ENCODE results near the gene ICAM2. TPM values are rescaled to one million over a fixed set of nuclear protein-coding genes. Genes with fewer than 3 reads are reported as not detected.
"Not testable (repeated sequence)": the region's sequence is repeated elsewhere in the genome, so short reads cannot be mapped to it uniquely, and the experiment has no call there.

Gene ICAM2
- total RNA-seq, 2 donors from 2014 or later, result 16.2 to 16.3 TPM

DNA sequence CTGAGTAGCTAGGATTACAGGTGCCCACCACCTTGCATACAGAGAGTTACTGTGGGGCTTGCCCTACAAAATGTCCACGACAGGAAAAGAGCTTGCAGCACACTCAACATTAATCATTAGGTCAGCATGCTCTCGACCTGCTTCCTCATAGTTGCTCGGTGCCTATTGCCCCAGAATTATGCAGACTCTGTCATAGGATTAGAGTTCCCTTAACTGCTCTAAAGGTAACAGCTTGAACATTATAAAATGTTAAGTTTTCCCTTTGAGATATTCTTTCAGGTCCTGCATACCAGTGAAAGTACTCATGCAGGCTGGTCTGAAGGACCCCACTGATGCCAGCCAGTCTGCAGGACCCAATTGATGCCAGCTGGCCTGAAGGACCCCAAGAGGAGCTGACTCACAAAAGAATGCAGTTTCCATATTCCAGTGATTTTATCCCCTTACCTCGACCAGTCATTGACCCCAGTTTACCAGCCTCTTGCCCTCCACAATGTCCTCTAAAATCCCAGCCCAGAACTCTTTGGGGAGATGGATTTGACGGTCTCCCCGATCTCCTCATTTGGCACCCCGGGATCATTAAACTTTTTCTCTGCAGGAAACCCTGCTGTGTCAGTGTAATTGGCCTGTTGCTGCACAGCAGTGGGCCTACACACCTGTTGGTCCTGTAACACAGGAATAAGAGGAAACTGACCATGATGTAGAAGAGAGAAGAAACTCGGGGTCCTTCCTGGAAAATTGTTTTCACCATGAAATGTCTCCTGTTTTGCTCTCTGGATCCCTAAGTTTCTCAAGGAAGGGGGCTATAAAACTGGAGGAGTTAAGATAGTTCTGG is 10.6 kb downstream of the ICAM2 start:
- no peak for ATAC-seq
- H3K4me3 ChIP-seq, result no peak overlapping the region
- TF ChIP-seq, protein P1, sequence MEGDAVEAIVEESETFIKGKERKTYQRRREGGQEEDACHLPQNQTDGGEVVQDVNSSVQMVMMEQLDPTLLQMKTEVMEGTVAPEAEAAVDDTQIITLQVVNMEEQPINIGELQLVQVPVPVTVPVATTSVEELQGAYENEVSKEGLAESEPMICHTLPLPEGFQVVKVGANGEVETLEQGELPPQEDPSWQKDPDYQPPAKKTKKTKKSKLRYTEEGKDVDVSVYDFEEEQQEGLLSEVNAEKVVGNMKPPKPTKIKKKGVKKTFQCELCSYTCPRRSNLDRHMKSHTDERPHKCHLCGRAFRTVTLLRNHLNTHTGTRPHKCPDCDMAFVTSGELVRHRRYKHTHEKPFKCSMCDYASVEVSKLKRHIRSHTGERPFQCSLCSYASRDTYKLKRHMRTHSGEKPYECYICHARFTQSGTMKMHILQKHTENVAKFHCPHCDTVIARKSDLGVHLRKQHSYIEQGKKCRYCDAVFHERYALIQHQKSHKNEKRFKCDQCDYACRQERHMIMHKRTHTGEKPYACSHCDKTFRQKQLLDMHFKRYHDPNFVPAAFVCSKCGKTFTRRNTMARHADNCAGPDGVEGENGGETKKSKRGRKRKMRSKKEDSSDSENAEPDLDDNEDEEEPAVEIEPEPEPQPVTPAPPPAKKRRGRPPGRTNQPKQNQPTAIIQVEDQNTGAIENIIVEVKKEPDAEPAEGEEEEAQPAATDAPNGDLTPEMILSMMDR (IDR thresholded peaks at IDR 0.05), result no peak
- TF ChIP-seq POLR2A (IDR thresholded peaks at IDR 0.05), result no peak

DNA sequence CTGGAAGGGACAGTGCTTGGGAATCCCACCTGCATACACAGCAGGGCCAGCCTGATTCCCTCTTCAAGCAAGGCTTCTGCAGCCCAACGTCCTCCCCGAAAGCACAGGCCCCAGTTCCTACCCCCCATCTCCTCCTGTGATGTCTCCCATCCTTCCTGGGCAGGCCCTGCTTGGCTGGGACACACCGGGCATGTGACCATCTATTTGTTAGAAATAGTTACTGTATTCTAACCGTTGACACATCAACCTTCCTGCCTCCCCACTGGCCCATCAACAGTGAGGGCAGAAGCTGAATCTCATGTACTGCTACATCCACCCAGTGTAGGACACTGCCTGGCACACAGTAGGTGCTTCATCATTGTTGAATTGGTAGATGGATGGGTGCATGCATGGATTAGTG is 11.6 kb downstream of the ICAM2 start:
- intact Hi-C loops (cut with DNase I), result no loop called here
- H3K9me3 ChIP-seq, result no peaks in the 10 kb centered on the region
- TF ChIP-seq, protein P1 (IDR thresholded peaks at IDR 0.05), result no peak
- no peak for TF ChIP-seq POLR2A (IDR thresholded peaks at IDR 0.05)
- H3K27ac ChIP-seq, result no peak overlapping the region
- 81 to 85% methylated on average over 2 to 4 of the region's 4 CpGs for WGBS, 2 donors
- H3K4me1 ChIP-seq, result no peaks in the 10 kb centered on the region
- DNase-seq (no peak), ATAC-seq (no peak)
- H3K4me3 ChIP-seq, result no peak overlapping the region
- H3K27me3 ChIP-seq, result no peaks in the 10 kb centered on the region
- no peaks in the 10 kb centered on the region for H3K36me3 ChIP-seq (replicated peaks in 1 of 2; ENCODE audit: insufficient read depth in 1 of 2, low read depth in 2 of 2)

More for the DNA sequence above, 10.6 kb downstream of the ICAM2 start:
- no peaks in the 10 kb centered on the region for H3K27me3 ChIP-seq
- 65 to 69% methylated on average over 8 of the region's 8 CpGs for WGBS, 2 donors
- H3K36me3 ChIP-seq (replicated peaks in 1 of 2; ENCODE audit: insufficient read depth in 1 of 2, low read depth in 2 of 2), result no peaks in the 10 kb centered on the region
- no peaks in the 10 kb centered on the region for H3K4me1 ChIP-seq
- no peaks in the 10 kb centered on the region for H3K9me3 ChIP-seq
- H3K27ac ChIP-seq, result no peak overlapping the region
- DNase-seq, result peak in 1 of 4 donors; percentile 37
- intact Hi-C loops (cut with DNase I), result no loop called here

DNA sequence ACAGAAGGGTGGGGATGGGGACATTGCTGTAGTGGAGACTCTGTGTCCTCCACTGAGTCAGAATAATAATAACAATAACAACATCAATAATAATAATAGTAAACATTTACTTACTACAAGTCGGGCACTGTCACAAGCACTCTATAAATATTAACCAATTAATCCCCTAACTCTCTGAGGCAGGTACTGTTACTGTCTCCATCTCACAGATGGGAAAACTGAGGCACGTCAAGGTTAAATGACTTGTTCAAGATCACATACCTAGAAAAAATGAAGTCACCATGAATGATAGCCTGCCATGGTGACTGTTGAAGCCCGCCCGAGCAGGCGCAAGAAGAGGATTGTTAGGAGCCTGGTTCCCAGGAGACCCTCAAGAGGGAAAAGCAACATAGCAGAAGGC is 12.1 kb downstream of the ICAM2 start:
- TF ChIP-seq, protein P1 (IDR thresholded peaks at IDR 0.05), result no peak
- no peak for TF ChIP-seq POLR2A (IDR thresholded peaks at IDR 0.05)
- H3K36me3 ChIP-seq (replicated peaks in 1 of 2; ENCODE audit: insufficient read depth in 1 of 2, low read depth in 2 of 2), result no peaks in the 10 kb centered on the region
- 71 to 78% methylated on average over 5 of the region's 5 CpGs for WGBS, 2 donors
- no peaks in the 10 kb centered on the region for H3K4me1 ChIP-seq
- DNase-seq (no peak), ATAC-seq (no peak)
- no peaks in the 10 kb centered on the region for H3K27me3 ChIP-seq
- no peak overlapping the region for H3K27ac ChIP-seq
- no peak overlapping the region for H3K4me3 ChIP-seq
- no peaks in the 10 kb centered on the region for H3K9me3 ChIP-seq
- intact Hi-C loops (cut with DNase I), result no loop called here

DNA sequence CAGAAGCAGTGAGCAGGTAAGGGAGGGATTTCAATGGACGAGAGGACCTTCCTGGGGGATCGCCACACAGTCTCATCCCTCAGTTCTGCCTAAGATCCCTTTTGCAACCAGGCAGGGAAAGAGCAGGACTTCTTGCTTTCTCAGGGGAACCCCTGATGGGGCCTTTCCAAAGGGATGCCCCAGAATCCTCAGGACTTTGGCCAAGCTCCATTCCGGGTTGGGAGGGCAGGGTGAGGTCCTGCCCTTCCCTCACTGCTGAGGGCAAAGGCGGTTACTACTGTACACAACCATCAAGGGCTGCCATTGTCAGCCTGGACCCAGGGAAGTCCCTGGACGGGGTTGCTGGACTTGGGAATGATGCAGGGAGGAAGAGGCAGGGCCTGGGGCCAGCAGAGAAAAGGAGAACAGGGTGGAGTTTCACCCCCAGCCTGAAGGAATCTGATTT is 12.6 kb downstream of the ICAM2 start:
- no peaks in the 10 kb centered on the region for H3K9me3 ChIP-seq
- H3K36me3 ChIP-seq (replicated peaks in 1 of 2; ENCODE audit: insufficient read depth in 1 of 2, low read depth in 2 of 2), result no peaks in the 10 kb centered on the region
- intact Hi-C loops (cut with DNase I), result no loop called here
- H3K4me1 ChIP-seq, result no peaks in the 10 kb centered on the region
- H3K4me3 ChIP-seq, result no peak overlapping the region
- ATAC-seq (peak; percentile 37), DNase-seq (no peak)
- H3K27ac ChIP-seq, result peak overlapping the region in 1 of 4 donors; percentile 6
- TF ChIP-seq POLR2A (IDR thresholded peaks at IDR 0.05), result no peak
- TF ChIP-seq, protein P1 (IDR thresholded peaks at IDR 0.05), result no peak
- H3K27me3 ChIP-seq, result no peaks in the 10 kb centered on the region
- 73 to 83% methylated on average over 5 of the region's 5 CpGs for WGBS, 2 donors

DNA sequence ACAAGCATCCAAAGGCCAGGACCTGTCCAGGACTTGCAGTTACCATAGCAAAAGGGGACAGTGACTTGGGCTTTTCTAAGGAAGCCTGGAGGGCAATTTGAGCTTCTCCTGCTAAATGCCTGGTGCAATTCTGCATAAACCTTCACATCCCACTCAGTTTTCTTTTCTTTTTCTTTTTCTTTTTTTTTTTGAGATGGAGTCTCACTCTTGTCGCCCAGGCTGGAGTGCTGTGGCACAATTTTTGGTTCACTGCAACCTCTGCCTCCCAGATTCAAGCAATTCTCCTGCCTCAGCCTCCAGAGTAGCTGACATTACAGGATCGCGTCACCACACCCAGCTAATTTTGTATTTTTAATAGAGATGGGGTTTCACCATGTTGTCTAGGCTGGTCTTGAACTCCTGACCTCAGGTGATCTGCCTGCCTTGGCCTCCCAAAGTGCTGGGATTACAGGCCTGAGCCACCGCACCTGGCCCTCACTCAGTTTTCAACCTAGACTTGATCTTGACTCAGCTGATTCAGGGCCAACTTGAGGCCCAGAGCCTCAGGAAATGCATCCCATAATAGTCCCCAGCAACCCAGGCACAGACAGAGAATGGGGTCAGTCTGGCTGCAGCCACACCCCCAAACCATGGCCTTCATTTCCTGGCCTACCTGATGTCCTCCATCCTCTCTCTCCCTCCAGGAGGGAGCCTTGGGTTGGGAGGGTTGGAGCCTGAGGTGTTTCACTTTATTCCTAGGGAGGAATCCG is 13.2 kb downstream of the ICAM2 start:
- intact Hi-C loops (cut with DNase I), result not testable (repeated sequence)

More for the DNA sequence above, 13.2 kb downstream of the ICAM2 start:
- not testable (repeated sequence) for H3K9me3 ChIP-seq; H3K4me3 ChIP-seq; H3K27me3 ChIP-seq; H3K4me1 ChIP-seq; H3K36me3 ChIP-seq (replicated peaks in 1 of 2; ENCODE audit: insufficient read depth in 1 of 2, low read depth in 2 of 2); ATAC-seq; DNase-seq
- WGBS, 2 donors, result 90% methylated on average over 5 of the region's 5 CpGs
- H3K27ac ChIP-seq, result peak overlapping the region in 1 of 4 donors; percentile 6
